ENCODE measurements around the gene LMO2.

LMO2 gene

DNA sequence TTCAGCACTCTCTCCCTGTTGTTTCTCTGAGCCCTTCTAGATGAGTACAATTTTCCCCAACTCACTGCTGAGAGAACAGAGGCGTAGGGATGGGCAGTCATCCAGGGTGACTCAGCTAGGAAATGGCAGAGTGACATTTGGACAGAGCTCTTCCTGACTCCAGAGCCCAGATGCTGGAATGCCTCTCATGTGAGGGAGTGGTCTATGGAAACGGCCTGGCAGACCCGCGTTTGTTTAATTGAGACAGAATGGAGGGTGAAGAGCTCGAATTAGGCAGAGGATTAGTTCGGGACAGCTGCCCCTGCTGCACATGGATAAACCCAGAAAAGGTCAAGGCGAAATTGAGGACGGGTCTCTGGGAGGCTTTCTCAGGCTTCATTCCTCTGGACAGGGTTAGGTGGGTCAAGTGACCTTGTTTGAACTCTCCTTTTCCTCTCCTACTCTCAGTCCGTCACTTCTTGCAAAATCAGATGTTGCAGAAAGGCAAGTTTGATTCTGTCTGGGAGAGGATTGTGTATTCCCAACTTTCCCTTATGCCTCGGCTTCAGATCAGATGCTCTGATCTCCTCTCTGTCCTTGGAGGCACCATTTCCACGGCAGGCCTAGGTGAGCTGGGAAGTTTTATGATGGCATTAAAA lies 7.6 kb upstream of the LMO2 start:
- peaks cover 10% of the 10 kb centered on the region; the same call in 1 of the 2 replicates for H3K27me3 ChIP-seq (ENCODE audit: insufficient read depth, low read depth)
- H4K20me1 ChIP-seq (ENCODE audit: insufficient read depth), result no peaks in the 10 kb centered on the region
- H3K27ac ChIP-seq, result no peak overlapping the region
- H3K4me2 ChIP-seq, result no peak overlapping the region
- no peaks in the 10 kb centered on the region for H3K36me3 ChIP-seq (ENCODE audit: insufficient read depth)
- TF ChIP-seq CTCF (conservative IDR thresholded peaks at IDR 0.05; ENCODE audit: low read depth, low read length), result no peak
- no peaks in the 10 kb centered on the region for H3K4me1 ChIP-seq (ENCODE audit: low read depth, poor library complexity, severe bottlenecking)
- H2AFZ ChIP-seq (ENCODE audit: low read depth), result no peak overlapping the region
- H3K79me2 ChIP-seq (ENCODE audit: insufficient read depth, low read depth), result no peaks in the 10 kb centered on the region
- H3K9ac ChIP-seq, result no peak overlapping the region
- no peak overlapping the region for H3K4me3 ChIP-seq (IDR thresholded peaks at IDR 0.05; ENCODE audit: insufficient read depth, low read depth, low read length)

- Histone ChIP-seq H3K36me3 (ENCODE audit: insufficient read depth) (no peaks in the 10 kb centered on the region), H3K4me2 (no peak overlapping the region), H3K27me3 (ENCODE audit: insufficient read depth, low read depth) (peaks cover 14% of the 10 kb centered on the region; the same call in 1 of the 2 replicates), H3K4me3 (IDR thresholded peaks at IDR 0.05; ENCODE audit: insufficient read depth, low read depth, low read length) (no peak overlapping the region), H3K79me2 (ENCODE audit: insufficient read depth, low read depth) (no peaks in the 10 kb centered on the region), H2AFZ (ENCODE audit: low read depth) (no peak overlapping the region), H3K27ac (no peak overlapping the region), H3K4me1 (ENCODE audit: low read depth, poor library complexity, severe bottlenecking) (no peaks in the 10 kb centered on the region), H4K20me1 (ENCODE audit: insufficient read depth) (no peaks in the 10 kb centered on the region), H3K9ac (no peak overlapping the region)
- no peak for TF ChIP-seq CTCF (conservative IDR thresholded peaks at IDR 0.05; ENCODE audit: low read depth, low read length)
Observed at GRCh38 chr11:33898957-33899356, 7.1 kb upstream of the LMO2 start.

- Histone ChIP-seq H4K20me1 (ENCODE audit: insufficient read depth) (no peaks in the 10 kb centered on the region), H3K4me2 (no peak overlapping the region), H3K4me3 (IDR thresholded peaks at IDR 0.05; ENCODE audit: insufficient read depth, low read depth, low read length) (no peak overlapping the region), H2AFZ (ENCODE audit: low read depth) (no peak overlapping the region), H3K4me1 (ENCODE audit: low read depth, poor library complexity, severe bottlenecking) (peaks cover 5% of the 10 kb centered on the region), H3K27me3 (ENCODE audit: insufficient read depth, low read depth) (peaks cover 14% of the 10 kb centered on the region; the same call in 1 of the 2 replicates), H3K79me2 (ENCODE audit: insufficient read depth, low read depth) (no peaks in the 10 kb centered on the region), H3K27ac (no peak overlapping the region), H3K9ac (no peak overlapping the region), H3K36me3 (ENCODE audit: insufficient read depth) (no peaks in the 10 kb centered on the region)
- no peak for TF ChIP-seq CTCF (conservative IDR thresholded peaks at IDR 0.05; ENCODE audit: low read depth, low read length)
Observed at GRCh38 chr11:33897761-33898375, 6.0 kb upstream of the LMO2 start.

- H3K9ac ChIP-seq, result no peak overlapping the region
- peaks cover 14% of the 10 kb centered on the region; the same call in 1 of the 2 replicates for H3K27me3 ChIP-seq (ENCODE audit: insufficient read depth, low read depth)
- no peaks in the 10 kb centered on the region for H3K79me2 ChIP-seq (ENCODE audit: insufficient read depth, low read depth)
- no peak overlapping the region for H2AFZ ChIP-seq (ENCODE audit: low read depth)
- no peak overlapping the region for H3K4me3 ChIP-seq (IDR thresholded peaks at IDR 0.05; ENCODE audit: insufficient read depth, low read depth, low read length)
- peaks cover 5% of the 10 kb centered on the region for H3K4me1 ChIP-seq (ENCODE audit: low read depth, poor library complexity, severe bottlenecking)
- H3K36me3 ChIP-seq (ENCODE audit: insufficient read depth), result no peaks in the 10 kb centered on the region
- no peaks in the 10 kb centered on the region for H4K20me1 ChIP-seq (ENCODE audit: insufficient read depth)
- TF ChIP-seq CTCF (conservative IDR thresholded peaks at IDR 0.05; ENCODE audit: low read depth, low read length), result no peak
- H3K27ac ChIP-seq, result no peak overlapping the region
- no peak overlapping the region for H3K4me2 ChIP-seq
Observed at GRCh38 chr11:33896911-33897310, 5.0 kb upstream of the LMO2 start.
